K562 (cell line): ENCODE measurements around the gene OSBP2. TPM values are rescaled to one million over a fixed set of nuclear protein-coding genes. Genes with fewer than 3 reads are reported as not detected.

ENCODE experiments used
- ATAC-seq: fragments of 200-7000 bp; cut with Tn5 transposase; 3 replicates; pipeline ENCODE4 v1.9.1; 2020; ENCODE audit warnings: moderate library complexity
- BruUV-seq: library from RNA; stranded (reverse); fragments of 400-500 nt; replicated peaks from 2 replicates; lab custom pipeline; 2021; lab: Mats Ljungman, UMichigan
- CTCF ChIA-PET: fragments of 300-600 bp; formaldehyde crosslinking; extraction: SDS; loops from one replicate; lab custom pipeline; 2021; ENCODE audit warnings: low intra/inter-chr PET ratio; lab: Yijun Ruan, JAX
- POLR2A ChIA-PET: fragments of 300-600, 350-650 bp; sonication (Branson Sonifier 250); formaldehyde crosslinking; extraction: SDS; loops from one replicate; lab custom pipeline; 2021; ENCODE audit warnings: antibody characterized with exemption, inconsistent platforms; lab: Yijun Ruan, JAX
- DNase-seq, 4 experiments: peaks; one replicate each; pipeline versions ENCODE4 v3.0.0 to v3.0.0-alpha.2; 2011 to 2018; ENCODE audit warnings: low spot score in 3 of 4, mixed read lengths in 3 of 4; ENCODE audit errors: extremely low read depth in 1 of 4
- FAIRE-seq: peaks from 2 replicates; lab custom pipeline; 2011; peaks lifted over from hg19 to GRCh38; lab: Jason Lieb, UNC
- H2AFZ ChIP-seq: 2 replicates; pipeline ENCODE4 v1.6.0; 2011; ENCODE audit warnings: low read depth, low read length, control low read depth, inconsistent platforms
- H3K27ac ChIP-seq: fragments of 200-600 bp; 3 replicates; pipeline ENCODE4 v1.8.0; 2011; ENCODE audit warnings: low read depth, mild to moderate bottlenecking, control low read depth, inconsistent platforms, low read length, moderate library complexity, mixed read lengths; ENCODE audit errors: extremely low read depth
- H3K27me3 ChIP-seq, 2 experiments: fragments of 300-600 bp in 1 of 2; 2 replicates in 1 of 2; 3 replicates in 1 of 2; pipeline versions ENCODE4 v1.6.0 to v1.8.0; 2011; ENCODE audit warnings: inconsistent platforms in 2 of 2, low read length in 2 of 2, mild to moderate bottlenecking in 1 of 2, mixed read lengths in 1 of 2, moderate library complexity in 1 of 2; ENCODE audit not compliant: control insufficient read depth in 2 of 2, insufficient read depth in 2 of 2
- H3K36me3 ChIP-seq: fragments of 300-600 bp; 3 replicates; pipeline ENCODE4 v1.8.0; 2011; ENCODE audit warnings: mild to moderate bottlenecking, low read length, inconsistent platforms; ENCODE audit not compliant: control insufficient read depth, insufficient read depth
- H3K4me1 ChIP-seq, 2 experiments: fragments of 200-600 bp in 1 of 2; replicated peaks in 1 of 2; 2 replicates in 1 of 2; 3 replicates in 1 of 2; pipeline versions ENCODE4 v1.5.1 to v1.8.0; 2011; ENCODE audit warnings: inconsistent platforms in 2 of 2, low read length in 2 of 2, mild to moderate bottlenecking in 1 of 2, mixed read lengths in 1 of 2, moderate library complexity in 1 of 2; ENCODE audit not compliant: control insufficient read depth in 2 of 2, insufficient read depth in 2 of 2
- H3K4me2 ChIP-seq: 2 replicates; pipeline ENCODE4 v1.6.1; 2011; ENCODE audit warnings: low read length, control low read depth, inconsistent platforms, mixed read lengths; ENCODE audit not compliant: insufficient read depth
- H3K4me3 ChIP-seq: fragments of 200-600 bp; sonication (generic), shearing (Covaris generic); 2 replicates; pipeline ENCODE4 v1.5.1; 2016; ENCODE audit warnings: control low read depth, inconsistent platforms
- H3K79me2 ChIP-seq: fragments of 200-600 bp; 3 replicates; pipeline ENCODE4 v1.8.0; 2011; ENCODE audit warnings: low read length, inconsistent platforms; ENCODE audit not compliant: control insufficient read depth, insufficient read depth
- H3K9ac ChIP-seq, 2 experiments: 2 replicates each; pipeline versions ENCODE4 v1.6.0 to v1.6.1; 2011; ENCODE audit warnings: low read depth in 2 of 2, low read length in 2 of 2, control low read depth in 1 of 2, inconsistent platforms in 1 of 2, mild to moderate bottlenecking in 1 of 2, mixed read lengths in 1 of 2; ENCODE audit not compliant: insufficient read depth in 1 of 2
- H3K9me1 ChIP-seq: one replicate; pipeline ENCODE4 v1.6.0; 2011; ENCODE audit warnings: inconsistent platforms, mild to moderate bottlenecking, low read length, moderate library complexity; ENCODE audit not compliant: control insufficient read depth, insufficient read depth
- H3K9me3 ChIP-seq: replicated peaks from 2 replicates; pipeline ENCODE4 v1.5.1; 2011; ENCODE audit warnings: low read depth, low read length, inconsistent platforms; ENCODE audit not compliant: control insufficient read depth, insufficient read depth
- H4K20me1 ChIP-seq: replicated peaks from 2 replicates; pipeline ENCODE4 v1.6.1; 2011; ENCODE audit warnings: low read length, inconsistent platforms, mixed read lengths; ENCODE audit not compliant: control insufficient read depth, insufficient read depth
- CXXC5 ChIP-seq: fragments of 250-450 bp; sonication (Bioruptor Pico); IDR thresholded peaks from 2 replicates; pipeline ENCODE4 v1.8.0; 2022; ENCODE audit warnings: inconsistent platforms, mild to moderate bottlenecking, moderate library complexity
- E4F1 ChIP-seq: fragments of 250-450 bp; sonication (Bioruptor Pico); IDR thresholded peaks from 2 replicates; pipeline ENCODE4 v1.5.0; 2021; ENCODE audit warnings: mild to moderate bottlenecking, borderline replicate concordance
- RBM25 ChIP-seq: fragments of 200-400 bp; formaldehyde crosslinking; IDR thresholded peaks from 2 replicates; pipeline ENCODE4 v1.6.1; 2018; ENCODE audit warnings: low read length, low read depth, moderate library complexity; ENCODE audit not compliant: severe bottlenecking
- SMARCE1 ChIP-seq: fragments of 450-650 bp; IDR thresholded peaks from 2 replicates; pipeline ENCODE4 v1.7.1; 2016; ENCODE audit warnings: mild to moderate bottlenecking
- TAF7 ChIP-seq: fragments of 450-650 bp; IDR thresholded peaks from 2 replicates; pipeline ENCODE4 v1.6.1; 2016; ENCODE audit warnings: missing genetic modification characterization, missing compliant biosample characterization
- ZFP36 ChIP-seq: fragments of 150-350 bp; IDR thresholded peaks from 2 replicates; pipeline ENCODE4 v1.6.1; 2018; ENCODE audit warnings: low read length, low read depth; ENCODE audit not compliant: partially characterized antibody
- WGBS: fragments of 100-300 bp; shearing (Covaris generic); methylation state at CpG from one replicate; pipeline ENCODE4 v1.1.6; 2016; ENCODE audit warnings: low coverage, mixed read lengths; ENCODE audit not compliant: insufficient coverage; ENCODE audit errors: missing lambda C conversion rate; 5-methylcytosine and 5-hydroxymethylcytosine counted together
- in situ Hi-C: fragments of 300-500 bp; cut with MboI; formaldehyde crosslinking; loops from 4 replicates; pipeline ENCODE4 v1.15.0; 2018; ENCODE audit warnings: inconsistent platforms, mixed read lengths
- intact Hi-C: fragments of 100-400 bp; cut with micrococcal nuclease; formaldehyde crosslinking; loops from 2 replicates; pipeline ENCODE4 v1.14.2; 2022
- polyA plus RNA-seq, 8 experiments: library from polyadenylated mRNA; depleted of rRNA in 4 of 8; stranded (reverse) in 5 of 8; unstranded in 3 of 8; fragments of >200 nt; fragmentation: Nextera tagmentation in 2 of 8; fragmentation: Illumina TruSeq in 1 of 8; extraction: Ambion mirVana in 2 of 8; extraction: Trizol in 1 of 8; gene quantifications; 2 replicates each; pipeline versions ENCODE4 v1.2.1 to v1.2.3, GENCODE V29; 2011 to 2014; ENCODE audit warnings: inconsistent platforms in 1 of 8, missing spikeins in 1 of 8
- total RNA-seq, 7 experiments: library from RNA; depleted of rRNA in 6 of 7; stranded (reverse); fragments of >200 nt in 6 of 7; fragmentation: Illumina TruSeq in 2 of 7; extraction: Trizol in 2 of 7; gene quantifications; 2 replicates each; pipeline versions ENCODE4 v1.2.1 to v1.2.3, GENCODE V29; 2011 to 2021; ENCODE audit warnings: low replicate concordance in 1 of 7

The OSBP2 gene
- total and polyA plus RNA-seq, 9 of the 15 experiments (the other 6 are each of a cell fraction or from before 2014, with no cell fraction given): 0.52 to 29.5 (median 21.6) TPM

GRCh38 chr22:30826670-30827355 lies 132.1 kb downstream of the OSBP2 start:
- intact Hi-C loops: no loop called here
- H3K9me1 ChIP-seq: no peaks in the 10 kb centered on the region
- POLR2A ChIA-PET: no interaction called here
- no peak for DNase-seq
- H3K9ac ChIP-seq: no peak overlapping the region
- H3K36me3 ChIP-seq: no peaks in the 10 kb centered on the region
- H3K9me3 ChIP-seq: no peaks in the 10 kb centered on the region
- FAIRE-seq: no peak
- no peak overlapping the region for H3K27ac ChIP-seq
- CTCF ChIA-PET: no interaction called here
- 0% methylated on average over 4 of the region's 4 CpGs for WGBS
- no TSS peak for BruUV-seq
- peaks cover 7% of the 10 kb centered on the region; the same call in 1 of the 2 replicates for H4K20me1 ChIP-seq
- no peak overlapping the region for H2AFZ ChIP-seq
- no peak for ATAC-seq
- H3K4me1 ChIP-seq: peaks cover 0 to 12% of the 10 kb centered on the region in 2 experiments; a peak in 2 of 5 replicates
- TF ChIP-seq ZFP36 (peak; percentile 70), SMARCE1 (no peak)
- in situ Hi-C loops: no loop called here
- no peak overlapping the region for H3K4me2 ChIP-seq
- no peak overlapping the region for H3K4me3 ChIP-seq
- H3K27me3 ChIP-seq: peaks cover 24 to 71% of the 10 kb centered on the region in 2 experiments
- no peaks in the 10 kb centered on the region for H3K79me2 ChIP-seq

GRCh38 chr22:30827646-30828045 lies 133.0 kb downstream of the OSBP2 start:
- Histone ChIP-seq H4K20me1 (peaks cover 7% of the 10 kb centered on the region; the same call in 1 of the 2 replicates), H3K27ac (no peak overlapping the region), H3K27me3 (peaks cover 16 to 63% of the 10 kb centered on the region in 2 experiments), H3K4me2 (no peak overlapping the region), H2AFZ (no peak overlapping the region), H3K79me2 (no peaks in the 10 kb centered on the region), H3K4me3 (no peak overlapping the region), H3K4me1 (peaks cover 0 to 3% of the 10 kb centered on the region in 2 experiments; a peak in 1 of 5 replicates), H3K9me1 (no peaks in the 10 kb centered on the region), H3K9ac (no peak overlapping the region), H3K36me3 (no peaks in the 10 kb centered on the region), H3K9me3 (no peaks in the 10 kb centered on the region)
- 0% methylated on average over 6 of the region's 6 CpGs for WGBS
- DNase-seq (no peak), FAIRE-seq (no peak), ATAC-seq (no peak)
- in situ Hi-C loops (no loop called here), intact Hi-C loops (no loop called here)
- no TSS peak for BruUV-seq
- ChIA-PET CTCF (no interaction called here), POLR2A (no interaction called here)
- TF ChIP-seq TAF7 (tag): no peak
- TF ChIP-seq CXXC5: no peak
- TF ChIP-seq E4F1 (CRISPR knock-in tag): no peak
- TF ChIP-seq RBM25: no peak
